GM12872 (cell line): ENCODE data around the gene ARSJ.

Experiments used
- CTCF ChIP-seq: IDR thresholded peaks from 3 replicates; pipeline ENCODE4 v1.5.1; 2011; ENCODE audit warnings: low read depth, mild to moderate bottlenecking, low read length, moderate library complexity; ENCODE audit not compliant: insufficient read depth

ARSJ gene

GRCh38 chr4:114019276-114019968 is 40.0 kb upstream of the ARSJ start:
- TF ChIP-seq CTCF = no peak

GRCh38 chr4:114017120-114017917 is 37.9 kb upstream of the ARSJ start:
- no peak for TF ChIP-seq CTCF

- no peak for TF ChIP-seq CTCF
Observed at GRCh38 chr4:114015444-114015899, 36.0 kb upstream of the ARSJ start.

DNA sequence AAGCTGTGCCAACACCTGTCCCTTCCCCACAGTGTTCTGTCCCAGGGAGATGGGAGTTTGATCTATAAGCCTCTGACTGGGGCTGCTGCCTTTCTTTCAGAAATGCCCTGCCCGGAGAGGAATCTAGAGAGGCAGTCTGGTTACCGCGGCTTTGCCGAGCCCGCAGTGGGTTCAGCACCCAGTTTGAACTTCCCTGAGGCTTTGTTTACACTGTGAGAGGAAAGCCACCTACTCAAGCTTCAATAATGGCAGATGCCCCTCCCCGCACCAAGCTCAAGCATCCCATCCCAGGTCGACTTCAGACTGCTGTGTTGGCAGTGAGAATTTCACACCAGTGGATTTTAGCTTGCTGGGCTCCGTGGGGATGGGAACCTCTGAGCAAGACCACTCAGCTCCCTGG is 33.3 kb upstream of the ARSJ start:
- TF ChIP-seq CTCF = no peak

GRCh38 chr4:114005569-114006442 is 26.4 kb upstream of the ARSJ start:
- TF ChIP-seq CTCF = no peak

- TF ChIP-seq CTCF = no peak
Observed at GRCh38 chr4:113998531-113998930, 19.1 kb upstream of the ARSJ start.

- no peak for TF ChIP-seq CTCF
Observed at GRCh38 chr4:113998079-113998478, 18.6 kb upstream of the ARSJ start.
